ENCODE data around the gene MYRIP. TPM values are rescaled to one million over a fixed set of nuclear protein-coding genes. Genes with fewer than 3 reads are reported as not detected.

Gene MYRIP
- total and polyA plus RNA-seq, 10 donors = 1.5 to 35.2 (median 16.2) TPM

- Histone ChIP-seq H3K4me3 (no peak overlapping the region), H3K4me1 (peaks cover 0 to 13% (median 3%) of the 10 kb centered on the region in 6 donors), H3K27me3 (replicated peaks in 1 of 7) (no peaks in the 10 kb centered on the region), H3K36me3 (no peaks in the 10 kb centered on the region), H3K27ac (no peak overlapping the region), H3K9me3 (peaks cover 0 to 6% (median 0%) of the 10 kb centered on the region in 8 donors)
- 88 to 96% (median 94%) methylated on average over 6 of the region's 6 CpGs for WGBS, 5 donors
- DNase-seq = no peak
- intact Hi-C loops (cut with DNase I; ENCODE audit: low total_unique reads) = no loop called here
- TF ChIP-seq, protein P1, sequence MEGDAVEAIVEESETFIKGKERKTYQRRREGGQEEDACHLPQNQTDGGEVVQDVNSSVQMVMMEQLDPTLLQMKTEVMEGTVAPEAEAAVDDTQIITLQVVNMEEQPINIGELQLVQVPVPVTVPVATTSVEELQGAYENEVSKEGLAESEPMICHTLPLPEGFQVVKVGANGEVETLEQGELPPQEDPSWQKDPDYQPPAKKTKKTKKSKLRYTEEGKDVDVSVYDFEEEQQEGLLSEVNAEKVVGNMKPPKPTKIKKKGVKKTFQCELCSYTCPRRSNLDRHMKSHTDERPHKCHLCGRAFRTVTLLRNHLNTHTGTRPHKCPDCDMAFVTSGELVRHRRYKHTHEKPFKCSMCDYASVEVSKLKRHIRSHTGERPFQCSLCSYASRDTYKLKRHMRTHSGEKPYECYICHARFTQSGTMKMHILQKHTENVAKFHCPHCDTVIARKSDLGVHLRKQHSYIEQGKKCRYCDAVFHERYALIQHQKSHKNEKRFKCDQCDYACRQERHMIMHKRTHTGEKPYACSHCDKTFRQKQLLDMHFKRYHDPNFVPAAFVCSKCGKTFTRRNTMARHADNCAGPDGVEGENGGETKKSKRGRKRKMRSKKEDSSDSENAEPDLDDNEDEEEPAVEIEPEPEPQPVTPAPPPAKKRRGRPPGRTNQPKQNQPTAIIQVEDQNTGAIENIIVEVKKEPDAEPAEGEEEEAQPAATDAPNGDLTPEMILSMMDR (IDR thresholded peaks at IDR 0.05 in 8 of 11, conservative IDR thresholded peaks at IDR 0.05 in 3 of 11) = no peak
- no peak for TF ChIP-seq POLR2AphosphoS5 (IDR thresholded peaks at IDR 0.05)
- no peak for TF ChIP-seq POLR2A (IDR thresholded peaks at IDR 0.05)
Measured at GRCh38 chr3:40224796-40225515, 415.5 kb downstream of the MYRIP start.

- no peak for DNase-seq
- WGBS, 5 donors = 89 to 94% (median 91%) methylated on average over 5 of the region's 5 CpGs
- Histone ChIP-seq H3K27ac (no peak overlapping the region), H3K36me3 (no peaks in the 10 kb centered on the region), H3K27me3 (replicated peaks in 1 of 7) (no peaks in the 10 kb centered on the region), H3K9me3 (no peaks in the 10 kb centered on the region), H3K4me1 (peaks cover 0 to 17% (median 5%) of the 10 kb centered on the region in 6 donors), H3K4me3 (no peak overlapping the region)
- TF ChIP-seq POLR2AphosphoS5 (IDR thresholded peaks at IDR 0.05) (no peak), POLR2A (IDR thresholded peaks at IDR 0.05) (no peak)
- TF ChIP-seq, protein P1 (IDR thresholded peaks at IDR 0.05 in 8 of 11, conservative IDR thresholded peaks at IDR 0.05 in 3 of 11) = no peak
- intact Hi-C loops (cut with DNase I; ENCODE audit: low total_unique reads) = no loop called here
Measured at GRCh38 chr3:40226636-40227035, 417.2 kb downstream of the MYRIP start.

- intact Hi-C loops (cut with DNase I; ENCODE audit: low total_unique reads) = no loop called here
- Histone ChIP-seq H3K4me1 (peaks cover 0 to 17% (median 5%) of the 10 kb centered on the region in 6 donors), H3K36me3 (peaks cover 0 to 4% (median 0%) of the 10 kb centered on the region in 6 donors), H3K27me3 (replicated peaks in 1 of 7) (no peaks in the 10 kb centered on the region), H3K27ac (peak overlapping the region in 5 of 8 donors; percentile 19 to 60 (median 41)), H3K9me3 (no peaks in the 10 kb centered on the region), H3K4me3 (no peak overlapping the region)
- TF ChIP-seq, protein P1 (IDR thresholded peaks at IDR 0.05 in 8 of 11, conservative IDR thresholded peaks at IDR 0.05 in 3 of 11) = no peak
- TF ChIP-seq POLR2A (IDR thresholded peaks at IDR 0.05) (no peak), POLR2AphosphoS5 (IDR thresholded peaks at IDR 0.05) (no peak)
- no peak for DNase-seq
- 88 to 95% (median 89%) methylated on average over 5 of the region's 5 CpGs for WGBS, 5 donors
Measured at GRCh38 chr3:40228792-40229350, 419.5 kb downstream of the MYRIP start.

DNA sequence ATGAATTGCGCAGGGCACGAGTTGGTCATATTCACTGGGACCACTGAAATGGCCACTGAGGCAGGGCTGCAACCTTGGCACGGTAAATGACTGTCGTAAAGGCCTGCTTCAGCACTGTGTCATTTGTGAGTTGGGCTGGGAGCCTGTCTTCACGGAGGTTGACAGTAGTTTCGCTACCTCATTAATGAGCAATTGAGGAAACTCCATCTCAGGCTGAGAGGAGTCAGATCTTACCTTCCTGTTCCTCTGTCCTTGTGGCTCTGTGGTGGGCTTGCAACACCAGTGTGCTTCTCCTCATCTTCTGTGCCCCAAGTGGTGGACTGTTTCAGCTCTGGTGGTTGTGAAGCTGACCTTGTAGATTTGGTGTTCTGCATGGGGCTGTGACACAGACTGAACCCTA lies 420.0 kb downstream of the MYRIP start:
- Histone ChIP-seq H3K27ac (peak overlapping the region in 5 of 8 donors; percentile 19 to 60 (median 41)), H3K27me3 (replicated peaks in 1 of 7) (no peaks in the 10 kb centered on the region), H3K4me1 (peaks cover 0 to 17% (median 5%) of the 10 kb centered on the region in 6 donors), H3K36me3 (peaks cover 0 to 7% (median 0%) of the 10 kb centered on the region in 6 donors), H3K4me3 (no peak overlapping the region), H3K9me3 (no peaks in the 10 kb centered on the region)
- peak in 1 of 3 donors; percentile 26 for TF ChIP-seq POLR2AphosphoS5 (IDR thresholded peaks at IDR 0.05)
- TF ChIP-seq POLR2A (IDR thresholded peaks at IDR 0.05) = no peak
- 54 to 82% (median 73%) methylated on average over 6 of the region's 6 CpGs for WGBS, 5 donors
- intact Hi-C loops (cut with DNase I; ENCODE audit: low total_unique reads) = no loop called here
- no peak for DNase-seq
